Measurements from ENCODE around the gene CENPH. TPM values are rescaled to one million over a fixed set of nuclear protein-coding genes. Genes with fewer than 3 reads are reported as not detected.
"Not testable (repeated sequence)": the region's sequence is repeated elsewhere in the genome, so short reads cannot be mapped to it uniquely, and the experiment has no call there.

The CENPH gene
- 3.5 and 8.9 TPM in 2 replicates for total RNA-seq

- DNase-seq (ENCODE audit: low read depth in 2 of 2): peak; percentile 83 to 87
These were observed at the start of gene CENPH for GRCh38 chr5:69189162-69190086. Gene CENPH (plus strand): TSS chr5:69189583. CDS start chr5:69189635, 52 bp downstream.

DNA sequence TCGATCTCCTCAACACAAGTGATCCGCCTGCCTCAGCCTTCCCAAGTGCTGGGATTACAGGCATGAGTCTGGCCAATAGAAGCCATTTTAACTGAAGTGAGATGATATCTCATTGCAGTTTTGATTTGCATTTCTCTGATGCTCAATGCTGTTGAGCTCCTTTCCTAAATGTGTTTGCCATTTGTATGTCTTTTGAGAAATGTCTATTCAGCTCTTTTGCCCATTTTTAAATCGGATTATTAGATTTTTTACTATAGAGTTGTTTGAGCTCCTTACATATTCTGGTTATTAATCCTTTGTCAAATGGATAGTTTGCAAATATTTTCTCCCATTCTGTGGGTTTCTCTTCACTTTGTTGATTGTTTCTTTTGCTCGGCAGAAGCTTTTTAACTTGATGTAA, 49.1 kb upstream of the CENPH start:
- DNase-seq (ENCODE audit: low read depth in 2 of 2): not testable (repeated sequence)

DNA sequence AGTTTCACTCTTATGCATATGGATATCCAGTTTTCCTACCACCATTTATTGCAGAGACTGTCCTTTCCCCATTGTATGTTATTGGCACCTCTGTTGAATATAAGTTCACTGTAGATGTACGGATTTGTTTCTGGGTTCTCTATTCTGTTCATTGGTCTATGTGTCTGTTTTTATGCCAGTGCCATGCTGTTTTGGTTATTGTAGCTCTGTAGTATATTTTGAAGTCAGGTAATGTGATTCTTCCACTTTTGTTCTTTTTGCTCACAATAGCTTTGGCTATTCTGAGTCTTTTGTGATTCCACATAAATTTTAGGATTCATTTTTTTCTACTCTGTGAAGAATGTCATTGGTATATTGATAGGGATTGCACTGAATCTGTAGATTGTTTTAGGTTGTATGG, 48.6 kb upstream of the CENPH start:
- DNase-seq (ENCODE audit: low read depth in 2 of 2): no peak

DNA sequence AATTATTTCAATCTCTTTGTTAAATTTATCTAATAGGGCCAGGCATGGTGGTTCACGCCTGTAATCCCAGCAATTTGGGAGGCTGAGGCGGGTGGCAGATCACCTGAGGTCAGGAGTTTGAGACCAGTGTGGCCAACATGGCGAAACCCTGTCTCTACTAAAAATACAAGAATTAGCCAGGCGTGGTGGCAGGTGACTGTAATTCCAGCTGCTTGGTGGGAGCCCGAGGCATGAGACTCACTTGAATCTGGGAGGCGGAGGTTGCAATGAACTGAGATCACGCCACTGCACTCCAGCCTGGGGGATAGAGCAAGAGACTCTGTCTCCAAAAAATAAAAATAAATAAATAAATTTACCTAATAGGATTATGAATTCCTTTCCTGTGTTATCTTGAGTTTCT, 40.8 kb upstream of the CENPH start:
- DNase-seq (ENCODE audit: low read depth in 2 of 2): not testable (repeated sequence)

- DNase-seq (ENCODE audit: low read depth in 2 of 2): no peak
These were observed 40.3 kb upstream of the CENPH start for GRCh38 chr5:69148981-69149675.

DNA sequence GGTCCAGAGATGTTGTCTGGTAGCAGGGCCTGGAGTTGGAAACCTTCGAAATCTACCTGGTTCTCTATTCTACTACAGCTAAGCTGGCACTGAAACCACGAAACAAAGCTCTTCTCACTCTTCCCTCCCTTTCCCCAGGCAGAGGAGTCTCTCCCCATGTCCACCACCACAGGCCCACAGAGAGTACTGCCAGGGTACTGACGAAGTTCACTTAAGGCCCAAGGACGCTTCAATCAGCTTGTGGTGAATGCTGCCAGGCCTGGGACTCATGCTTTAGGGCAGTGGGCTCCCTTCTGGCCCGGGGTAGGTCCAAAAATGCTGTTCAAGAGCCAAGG, 39.7 kb upstream of the CENPH start:
- no peak for DNase-seq (ENCODE audit: low read depth in 2 of 2)

- DNase-seq (ENCODE audit: low read depth in 2 of 2): no peak
These were observed 36.7 kb upstream of the CENPH start for GRCh38 chr5:69152731-69153130.

- DNase-seq (ENCODE audit: low read depth in 2 of 2): no peak
These were observed 32.9 kb upstream of the CENPH start for GRCh38 chr5:69156456-69156855.

DNA sequence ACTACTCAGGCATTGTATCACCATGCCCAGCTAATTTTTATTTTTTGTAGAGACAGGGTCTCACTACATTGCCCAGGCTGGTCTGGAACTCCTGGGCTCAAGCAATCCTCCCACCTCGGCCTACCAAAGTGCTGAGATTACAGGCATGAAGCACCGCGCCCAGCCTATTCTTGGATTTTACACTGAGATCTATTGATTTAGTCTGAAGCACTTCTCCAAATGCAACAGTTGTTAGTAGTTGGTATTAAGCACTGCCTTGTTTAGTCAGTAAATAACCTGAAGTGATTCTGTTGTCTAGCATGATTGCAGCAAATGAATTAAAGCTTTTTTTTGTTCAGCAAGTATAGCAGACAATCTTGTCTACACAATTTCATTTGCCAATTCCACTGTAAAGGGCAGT, 31.3 kb upstream of the CENPH start:
- no peak for DNase-seq (ENCODE audit: low read depth in 2 of 2)

GRCh38 chr5:69160651-69161050, 28.7 kb upstream of the CENPH start:
- DNase-seq (ENCODE audit: low read depth in 2 of 2): no peak

DNA sequence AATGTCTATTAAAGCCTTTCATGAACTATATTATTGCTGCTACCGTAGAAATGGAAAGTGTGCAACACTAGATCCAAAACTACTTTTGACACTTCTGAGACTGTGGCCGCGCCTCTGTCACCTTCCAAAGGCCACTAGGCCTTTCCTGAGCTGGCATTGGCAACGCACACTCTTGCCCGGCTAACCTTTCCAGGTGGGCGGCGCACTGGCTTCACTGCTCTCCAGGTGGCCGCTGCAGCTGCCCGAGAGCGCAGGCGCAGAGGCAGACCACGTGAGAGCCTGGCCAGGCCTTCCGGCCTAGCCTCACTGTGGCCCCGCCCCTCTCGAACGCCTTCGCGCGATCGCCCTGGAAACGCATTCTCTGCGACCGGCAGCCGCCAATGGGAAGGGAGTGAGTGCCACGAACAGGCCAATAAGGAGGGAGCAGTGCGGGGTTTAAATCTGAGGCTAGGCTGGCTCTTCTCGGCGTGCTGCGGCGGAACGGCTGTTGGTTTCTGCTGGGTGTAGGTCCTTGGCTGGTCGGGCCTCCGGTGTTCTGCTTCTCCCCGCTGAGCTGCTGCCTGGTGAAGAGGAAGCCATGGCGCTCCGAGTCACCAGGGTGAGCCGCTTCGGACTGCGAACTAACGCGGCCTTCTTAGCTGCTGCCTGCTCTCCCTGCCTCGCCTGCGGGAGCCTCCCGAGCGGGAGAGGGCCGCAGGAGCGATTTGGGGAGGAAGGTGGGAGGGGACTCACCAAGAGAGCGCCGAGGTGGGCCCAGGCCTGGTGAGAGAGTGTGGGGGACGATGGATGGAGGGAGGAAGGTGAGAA, 22.5 kb upstream of the CENPH start, which contains the start of gene CCNB1:
TSS of gene CCNB1 (plus strand) at position 465 of the 807 bp plus-strand sequence. CDS start at position 578, 113 bp downstream.
- peak; percentile 91 to 97 for DNase-seq (ENCODE audit: low read depth in 2 of 2)

DNA sequence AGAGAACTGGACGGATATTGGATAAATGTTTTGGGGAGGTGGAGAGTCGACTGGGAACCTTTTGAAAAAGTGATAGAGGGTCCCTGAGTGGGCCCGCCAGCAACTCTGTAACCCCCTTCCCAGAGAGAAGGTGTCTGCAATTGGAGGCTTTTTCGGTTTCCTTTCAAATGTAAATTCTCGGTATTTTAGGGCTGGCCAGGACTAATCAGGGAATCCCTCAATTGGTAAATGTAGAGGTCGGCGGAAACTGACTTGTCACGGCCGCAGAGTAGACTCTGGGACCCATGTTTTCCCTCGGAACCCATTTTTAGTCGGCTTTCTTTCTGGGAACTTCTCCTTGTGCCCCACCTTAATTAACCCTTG, 21.9 kb upstream of the CENPH start:
- DNase-seq (ENCODE audit: low read depth in 2 of 2): peak in 1 of 2 donors; percentile 16

- no peak for DNase-seq (ENCODE audit: low read depth in 2 of 2)
These were observed 21.5 kb upstream of the CENPH start for GRCh38 chr5:69167929-69168328.

DNA sequence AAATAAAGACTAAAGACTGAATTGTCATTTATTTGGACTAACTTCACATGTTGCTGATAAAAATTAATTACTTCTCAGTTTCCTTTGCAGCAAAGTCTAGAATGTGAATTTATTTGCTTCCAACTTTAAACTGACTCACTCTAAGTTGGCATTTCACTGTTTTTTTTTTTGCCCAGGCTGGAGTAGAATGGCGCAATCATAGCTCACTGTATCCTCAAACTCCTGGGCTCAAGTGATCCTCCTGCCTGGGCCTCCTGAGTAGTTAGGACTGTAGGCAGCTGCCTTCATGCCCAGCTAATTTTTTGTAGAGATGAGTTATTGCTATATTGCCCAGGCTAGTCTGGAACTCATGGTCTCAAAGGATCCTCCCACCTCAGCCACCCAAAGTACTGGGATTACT, 18.9 kb upstream of the CENPH start:
- no peak for DNase-seq (ENCODE audit: low read depth in 2 of 2)

DNA sequence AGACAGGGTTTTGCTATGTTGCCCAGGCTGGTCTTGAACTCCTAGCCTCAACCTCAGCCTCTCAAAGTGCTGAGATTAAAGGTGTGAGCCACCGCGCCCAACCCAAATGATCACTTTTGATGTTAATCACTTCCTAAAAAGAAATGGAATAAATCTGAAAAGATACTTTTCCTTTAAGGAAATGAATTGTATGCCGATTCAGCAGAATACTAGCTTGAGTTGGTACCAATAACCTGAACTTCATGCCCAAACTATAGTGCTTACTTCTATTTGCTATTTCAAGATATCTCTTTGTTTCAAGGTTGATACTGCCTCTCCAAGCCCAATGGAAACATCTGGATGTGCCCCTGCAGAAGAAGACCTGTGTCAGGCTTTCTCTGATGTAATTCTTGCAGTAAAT, 18.4 kb upstream of the CENPH start:
- DNase-seq (ENCODE audit: low read depth in 2 of 2): no peak

GRCh38 chr5:69181659-69182293, 7.6 kb upstream of the CENPH start:
- DNase-seq (ENCODE audit: low read depth in 2 of 2): not testable (repeated sequence)

DNA sequence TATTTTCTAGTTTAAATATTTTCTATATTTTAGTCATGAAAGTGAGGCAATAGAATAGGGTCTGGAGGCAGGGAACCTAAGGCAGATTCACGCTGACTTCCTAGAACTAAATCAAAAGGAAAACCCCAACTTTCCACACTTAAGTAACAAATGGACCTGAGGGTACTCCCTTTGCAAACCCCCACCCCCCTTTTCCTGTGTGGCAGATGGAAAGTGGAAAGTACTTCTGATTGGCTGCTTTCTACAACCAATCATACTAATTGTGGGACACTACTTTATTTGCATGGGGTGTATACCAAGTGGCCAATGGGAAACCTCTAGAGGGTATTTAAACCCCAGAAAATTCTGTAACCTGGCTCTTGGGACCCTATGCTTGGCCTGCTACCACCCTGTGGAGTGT, 4.8 kb upstream of the CENPH start:
- no peak for DNase-seq (ENCODE audit: low read depth in 2 of 2)

- no peak for DNase-seq (ENCODE audit: low read depth in 2 of 2)
These were observed 2.0 kb upstream of the CENPH start for GRCh38 chr5:69187342-69187741.

DNA sequence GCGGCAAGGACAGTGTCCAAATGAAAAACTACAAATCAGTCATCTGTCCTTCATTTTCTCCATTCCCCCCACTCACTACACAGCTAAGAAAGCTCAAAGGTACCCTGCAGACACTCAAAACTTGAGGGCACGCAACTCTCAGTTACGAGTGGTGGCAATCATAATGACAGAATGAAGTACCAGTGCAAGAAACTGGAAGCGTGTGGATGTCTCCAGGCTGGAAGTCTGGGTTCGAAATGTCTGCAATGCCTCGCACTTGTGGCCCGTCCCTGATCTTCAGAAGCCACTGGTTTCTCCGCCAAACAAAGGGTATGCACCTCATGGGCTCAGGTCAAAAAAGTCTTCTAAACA, 597 bp upstream of the CENPH start:
- DNase-seq (ENCODE audit: low read depth in 2 of 2): no peak

GRCh38 chr5:69202497-69202896, 13.1 kb downstream of the CENPH start:
- no peak for DNase-seq (ENCODE audit: low read depth in 2 of 2)

DNA sequence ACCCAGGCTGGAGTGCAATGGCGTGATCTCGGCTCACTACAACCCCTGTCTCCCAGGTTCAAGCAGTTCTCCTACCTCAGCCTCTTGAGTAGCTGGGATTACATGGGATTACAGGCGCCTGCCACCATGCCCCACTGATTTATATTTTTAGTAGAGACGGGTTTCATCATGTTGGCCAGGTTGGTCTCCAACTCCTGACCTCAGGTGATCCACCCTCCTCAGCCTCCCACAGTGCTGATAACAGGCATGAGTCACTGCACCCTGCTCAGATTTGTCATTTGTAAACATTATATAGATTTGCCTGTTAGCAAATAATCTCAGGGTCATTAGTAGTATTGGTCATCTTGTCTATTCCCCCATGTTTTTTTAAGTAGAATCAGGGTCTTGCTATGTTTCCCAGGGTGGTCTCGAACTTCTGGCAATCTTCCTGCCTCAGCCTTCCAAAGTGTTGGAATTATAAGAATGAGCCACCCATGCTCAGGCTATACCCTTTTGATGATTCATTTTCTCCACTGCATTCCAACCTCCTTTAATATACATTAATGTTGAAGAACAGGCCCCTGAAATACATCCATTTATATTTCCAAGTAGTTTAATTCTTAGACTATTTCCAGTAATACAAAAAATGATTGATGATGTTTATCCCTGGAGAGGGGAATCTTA, 17.3 kb downstream of the CENPH start:
- DNase-seq (ENCODE audit: low read depth in 2 of 2): no peak
